Astrocyte (in vitro differentiated cells and primary cell): ENCODE measurements around the gene RFLNA. TPM values are rescaled to one million over a fixed set of nuclear protein-coding genes. Genes with fewer than 3 reads are reported as not detected.

Source experiments
- DNase-seq: peaks from one replicate; pipeline ENCODE4 v3.0.0-alpha.2; 2010; ENCODE audit warnings: low read depth
- FAIRE-seq: peaks from 2 replicates; lab custom pipeline; 2011; peaks lifted over from hg19 to GRCh38; lab: Jason Lieb, UNC
- H2AFZ ChIP-seq: 2 replicates; pipeline ENCODE4 v1.6.0; 2012; ENCODE audit warnings: low read depth, low read length, inconsistent platforms
- H3K27ac ChIP-seq: 2 replicates; pipeline ENCODE4 v1.5.1; 2011; ENCODE audit warnings: low read depth, low read length, inconsistent platforms
- H3K27me3 ChIP-seq: 2 replicates; pipeline ENCODE4 v1.6.0; 2011; ENCODE audit warnings: low read length, inconsistent platforms; ENCODE audit not compliant: insufficient read depth
- H3K36me3 ChIP-seq: 2 replicates; pipeline ENCODE4 v1.5.1; 2011; ENCODE audit warnings: low read length, inconsistent platforms; ENCODE audit not compliant: insufficient read depth
- H3K4me1 ChIP-seq: 2 replicates; pipeline ENCODE4 v1.5.1; 2011; ENCODE audit warnings: low read length, inconsistent platforms; ENCODE audit not compliant: insufficient read depth
- H3K4me2 ChIP-seq: 2 replicates; pipeline ENCODE4 v1.6.0; 2012; ENCODE audit warnings: low read length, inconsistent platforms
- H3K4me3 ChIP-seq: 2 replicates; pipeline ENCODE4 v1.5.1; 2011; ENCODE audit warnings: low read depth, mild to moderate bottlenecking, low read length, inconsistent platforms; ENCODE audit not compliant: insufficient read depth
- H3K79me2 ChIP-seq: 2 replicates; pipeline ENCODE4 v1.6.0; 2012; ENCODE audit warnings: mild to moderate bottlenecking, low read length, inconsistent platforms; ENCODE audit not compliant: insufficient read depth
- H3K9ac ChIP-seq: 2 replicates; pipeline ENCODE4 v1.6.0; 2012; ENCODE audit warnings: mild to moderate bottlenecking, low read length, inconsistent platforms
- H3K9me3 ChIP-seq: 2 replicates; pipeline ENCODE4 v1.5.1; 2012; ENCODE audit warnings: low read depth, mild to moderate bottlenecking, low read length, inconsistent platforms; ENCODE audit not compliant: insufficient read depth
- H4K20me1 ChIP-seq: 2 replicates; pipeline ENCODE4 v1.6.0; 2012; ENCODE audit warnings: low read length, inconsistent platforms; ENCODE audit not compliant: insufficient read depth
- H3K27ac Mint-ChIP-seq: one replicate; pipeline ENCODE4 v1.8.0; 2021; ENCODE audit warnings: mild to moderate bottlenecking, mixed read lengths; ENCODE audit not compliant: unreplicated experiment
- H3K27me3 Mint-ChIP-seq: one replicate; pipeline ENCODE4 v1.8.0; 2021; ENCODE audit warnings: low read depth, mixed read lengths; ENCODE audit not compliant: unreplicated experiment
- H3K36me3 Mint-ChIP-seq: one replicate; pipeline ENCODE4 v1.8.0; 2021; ENCODE audit warnings: low read depth, mixed read lengths; ENCODE audit not compliant: unreplicated experiment
- H3K4me1 Mint-ChIP-seq: one replicate; pipeline ENCODE4 v1.8.0; 2021; ENCODE audit warnings: low read depth, mixed read lengths; ENCODE audit not compliant: unreplicated experiment
- H3K4me3 Mint-ChIP-seq: one replicate; pipeline ENCODE4 v1.8.0; 2021; ENCODE audit warnings: mild to moderate bottlenecking, moderate library complexity, mixed read lengths; ENCODE audit not compliant: unreplicated experiment
- H3K9me3 Mint-ChIP-seq: one replicate; pipeline ENCODE4 v1.8.0; 2021; ENCODE audit warnings: mild to moderate bottlenecking, mixed read lengths; ENCODE audit not compliant: unreplicated experiment
- CTCF ChIP-seq: IDR thresholded peaks from 2 replicates; pipeline ENCODE4 v1.5.1; 2011; ENCODE audit warnings: low read depth, mild to moderate bottlenecking, inconsistent platforms, low read length, moderate library complexity; ENCODE audit not compliant: insufficient read depth
- EZH2 ChIP-seq: IDR thresholded peaks from 2 replicates; pipeline ENCODE4 v1.6.1; 2012; ENCODE audit warnings: mild to moderate bottlenecking, low read length, inconsistent platforms; ENCODE audit not compliant: insufficient read depth
- total RNA-seq: library from RNA; stranded (reverse); gene quantifications from 2 replicates; pipeline ENCODE4 v1.2.1, GENCODE V29; 2021

RFLNA gene
- total RNA-seq, 1 donor from 2014 or later, result 1.8 TPM

GRCh38 chr12:124254126-124254525 lies 40.8 kb upstream of the RFLNA start:
- H3K27ac ChIP-seq, result no peak overlapping the region
- no peaks in the 10 kb centered on the region for H3K9me3 ChIP-seq
- no peak overlapping the region for H3K4me3 ChIP-seq
- H3K79me2 ChIP-seq, result no peaks in the 10 kb centered on the region
- no peak overlapping the region for H2AFZ ChIP-seq
- peaks cover 33% of the 10 kb centered on the region for H3K27me3 ChIP-seq
- Mint-ChIP-seq H3K36me3 (no peaks in the 10 kb centered on the region), H3K27ac (no peak overlapping the region), H3K9me3 (peaks cover 2% of the 10 kb centered on the region), H3K27me3 (peaks cover 63% of the 10 kb centered on the region), H3K4me3 (no peak overlapping the region), H3K4me1 (no peaks in the 10 kb centered on the region)
- DNase-seq (no peak), FAIRE-seq (no peak)
- H3K9ac ChIP-seq, result no peak overlapping the region
- no peaks in the 10 kb centered on the region for H4K20me1 ChIP-seq
- H3K4me1 ChIP-seq, result no peaks in the 10 kb centered on the region
- H3K36me3 ChIP-seq, result no peaks in the 10 kb centered on the region
- TF ChIP-seq EZH2, result no peak
- TF ChIP-seq CTCF, result no peak
- H3K4me2 ChIP-seq, result no peak overlapping the region

- no peak for TF ChIP-seq EZH2
- no peak for TF ChIP-seq CTCF
- no peak overlapping the region for H3K4me3 ChIP-seq
- DNase-seq, result no peak
- H3K36me3 ChIP-seq, result no peaks in the 10 kb centered on the region
- H3K4me3 Mint-ChIP-seq, result no peak overlapping the region
- H3K27ac ChIP-seq, result no peak overlapping the region
- H3K36me3 Mint-ChIP-seq, result no peaks in the 10 kb centered on the region
- peaks cover 36% of the 10 kb centered on the region for H3K27me3 ChIP-seq
- FAIRE-seq, result no peak
- no peak overlapping the region for H3K27ac Mint-ChIP-seq
- H3K4me1 ChIP-seq, result no peaks in the 10 kb centered on the region
- H3K27me3 Mint-ChIP-seq, result peaks cover 59% of the 10 kb centered on the region
- H3K4me1 Mint-ChIP-seq, result no peaks in the 10 kb centered on the region
- no peaks in the 10 kb centered on the region for H3K9me3 Mint-ChIP-seq
- H3K4me2 ChIP-seq, result no peak overlapping the region
- H2AFZ ChIP-seq, result no peak overlapping the region
- peaks cover 3% of the 10 kb centered on the region for H3K9me3 ChIP-seq
- H3K9ac ChIP-seq, result no peak overlapping the region
- no peaks in the 10 kb centered on the region for H4K20me1 ChIP-seq
- no peaks in the 10 kb centered on the region for H3K79me2 ChIP-seq
Observed at GRCh38 chr12:124259154-124260066, 35.5 kb upstream of the RFLNA start.

- Histone ChIP-seq H3K4me1 (no peaks in the 10 kb centered on the region), H3K79me2 (no peaks in the 10 kb centered on the region), H4K20me1 (no peaks in the 10 kb centered on the region), H3K4me2 (no peak overlapping the region), H3K9me3 (peaks cover 3% of the 10 kb centered on the region), H3K9ac (no peak overlapping the region), H3K27me3 (peaks cover 26% of the 10 kb centered on the region), H2AFZ (no peak overlapping the region), H3K4me3 (no peak overlapping the region), H3K36me3 (no peaks in the 10 kb centered on the region), H3K27ac (no peak overlapping the region)
- Mint-ChIP-seq H3K9me3 (no peaks in the 10 kb centered on the region), H3K4me1 (no peaks in the 10 kb centered on the region), H3K36me3 (no peaks in the 10 kb centered on the region), H3K27me3 (peaks cover 40% of the 10 kb centered on the region), H3K27ac (no peak overlapping the region), H3K4me3 (no peak overlapping the region)
- TF ChIP-seq CTCF (no peak), EZH2 (no peak)
- FAIRE-seq, result no peak
- DNase-seq, result no peak
Observed at GRCh38 chr12:124261885-124262284, 33.0 kb upstream of the RFLNA start.
